CD4-positive, alpha-beta T cell treated with Interleukin-12 subunit alpha and Interleukin-12 subunit beta, for 1 hour (primary cell): ENCODE data around the gene TRIM38.

Experiments
- DNase-seq: peaks from one replicate; pipeline ENCODE4 v3.0.0-alpha.2; 2020

TRIM38 gene

DNA sequence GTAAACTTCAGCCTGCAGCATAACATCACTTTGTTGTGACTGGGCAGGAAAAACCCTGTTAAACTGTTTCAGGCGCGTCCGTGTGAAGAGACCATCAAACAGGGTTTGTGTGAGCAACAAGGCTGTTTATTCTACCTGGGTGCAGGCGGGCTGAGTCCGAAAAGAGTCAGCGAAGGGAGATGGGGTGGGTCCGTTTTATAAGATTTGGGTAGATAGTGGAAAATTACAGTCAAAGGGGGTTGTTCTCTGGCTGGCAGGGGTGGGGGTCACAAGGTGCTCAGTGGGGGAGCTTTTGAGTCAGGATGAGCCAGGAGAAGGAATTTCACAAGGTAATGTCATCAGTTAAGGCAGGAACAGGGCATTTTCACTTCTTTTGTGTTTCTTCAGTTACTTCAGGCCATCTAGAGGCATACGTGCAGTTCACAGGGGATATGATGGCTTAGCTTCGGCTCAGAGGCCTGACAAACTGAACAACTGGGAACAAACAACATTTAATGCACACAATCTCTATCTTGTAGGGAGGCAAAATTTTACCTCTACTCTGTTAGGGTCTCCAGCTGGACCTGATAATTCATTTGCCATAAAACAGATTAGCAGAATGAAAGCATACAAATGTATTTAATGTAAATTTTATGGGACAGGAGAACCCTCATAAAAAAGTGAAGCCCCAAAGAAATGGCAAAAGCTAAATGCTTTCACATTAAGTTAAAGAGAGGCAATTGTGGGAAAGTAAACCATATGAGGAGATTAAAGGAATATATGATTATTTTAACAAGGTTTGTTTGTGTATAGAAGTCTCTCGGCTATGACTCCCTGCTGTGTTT, 66.4 kb downstream of the TRIM38 start:
- DNase-seq, result no peak

DNA sequence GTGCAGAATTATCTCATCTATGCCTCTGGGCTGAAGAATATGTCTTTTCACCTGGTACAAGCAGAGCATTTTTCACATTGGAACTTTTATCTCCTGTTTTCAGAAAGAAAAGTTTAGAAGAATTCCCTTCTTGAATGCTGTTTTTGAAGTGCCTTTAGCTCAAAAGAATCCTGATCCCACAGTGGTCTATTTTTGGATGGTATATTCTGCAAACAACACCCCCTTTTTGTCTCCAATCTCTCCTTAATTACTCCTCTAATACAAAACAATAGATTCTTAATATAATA, 66.9 kb downstream of the TRIM38 start:
- DNase-seq, result no peak

DNA sequence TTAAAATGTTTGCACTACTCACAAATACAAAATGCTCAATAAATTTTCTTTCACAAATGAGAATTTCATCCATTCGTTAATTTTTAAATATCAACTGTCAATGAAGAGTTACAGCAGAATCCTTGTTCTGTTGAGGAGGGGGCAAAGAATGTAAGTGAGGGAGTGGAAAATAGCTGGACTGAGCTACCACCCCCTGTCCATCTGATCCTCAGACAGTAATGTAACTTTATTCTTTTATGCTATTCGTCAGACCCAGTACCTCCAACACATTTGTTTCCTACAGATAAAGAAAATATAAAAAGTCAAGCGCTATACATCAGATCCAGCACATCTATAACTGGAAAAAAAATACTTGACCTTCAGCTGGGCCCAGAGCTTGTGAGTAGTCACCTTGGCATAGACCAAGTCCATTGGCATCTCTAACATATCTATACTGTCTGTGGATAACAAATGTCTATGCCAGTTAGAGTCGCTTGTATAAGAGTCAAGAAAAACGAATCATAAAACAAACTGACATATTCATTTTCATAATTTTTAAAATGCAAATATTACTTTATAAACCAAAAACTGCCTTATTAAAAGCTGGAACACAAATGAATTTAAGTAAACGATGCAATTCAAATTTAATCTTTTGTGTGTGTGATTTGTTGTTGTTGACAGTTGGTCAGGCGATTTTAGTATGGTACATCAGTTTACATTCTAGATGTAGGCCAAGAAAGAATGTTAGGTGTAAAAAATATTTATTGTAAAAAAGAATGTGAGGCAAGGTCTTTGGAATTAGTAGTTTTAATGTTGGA, 67.5 kb downstream of the TRIM38 start:
- DNase-seq, result no peak

DNA sequence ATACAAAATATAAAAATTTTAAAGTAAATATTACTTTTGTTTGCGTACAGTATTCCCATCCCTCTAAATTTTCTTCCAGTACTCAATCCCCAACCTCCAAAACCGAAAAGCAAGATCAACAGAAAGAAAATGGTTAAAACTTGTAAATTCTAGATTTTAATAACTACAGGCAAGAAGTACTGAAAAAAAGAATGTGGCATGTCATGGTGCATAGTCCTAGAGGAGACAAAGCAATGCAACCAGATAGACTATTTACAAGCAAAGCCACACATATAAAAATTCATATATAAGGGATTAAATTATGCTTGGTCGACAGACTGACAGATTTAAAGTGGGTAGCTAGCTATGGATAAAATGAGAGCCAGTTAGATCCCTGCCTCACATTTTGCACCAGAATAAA, 68.1 kb downstream of the TRIM38 start:
- DNase-seq, result no peak

DNA sequence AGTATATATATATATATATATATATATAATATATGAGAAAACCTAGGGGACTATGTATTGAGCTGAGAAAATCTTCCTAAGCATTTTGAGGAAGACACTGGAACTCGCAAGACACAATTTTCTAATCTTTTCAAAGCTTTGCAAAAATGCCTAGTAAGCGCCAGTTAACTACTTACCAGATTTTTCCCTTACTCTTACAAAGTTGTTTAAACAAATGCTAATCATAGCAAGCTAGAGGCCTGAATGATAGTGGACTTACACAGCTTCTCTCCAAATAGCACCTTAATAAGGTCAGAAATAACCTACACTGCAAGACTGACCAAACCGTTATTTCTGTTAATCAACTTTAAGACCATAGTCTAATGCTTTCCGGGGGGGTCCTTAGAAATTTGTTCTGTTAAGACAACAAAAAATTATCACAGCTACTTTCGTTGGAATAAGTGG, 68.6 kb downstream of the TRIM38 start:
- DNase-seq, result no peak

DNA sequence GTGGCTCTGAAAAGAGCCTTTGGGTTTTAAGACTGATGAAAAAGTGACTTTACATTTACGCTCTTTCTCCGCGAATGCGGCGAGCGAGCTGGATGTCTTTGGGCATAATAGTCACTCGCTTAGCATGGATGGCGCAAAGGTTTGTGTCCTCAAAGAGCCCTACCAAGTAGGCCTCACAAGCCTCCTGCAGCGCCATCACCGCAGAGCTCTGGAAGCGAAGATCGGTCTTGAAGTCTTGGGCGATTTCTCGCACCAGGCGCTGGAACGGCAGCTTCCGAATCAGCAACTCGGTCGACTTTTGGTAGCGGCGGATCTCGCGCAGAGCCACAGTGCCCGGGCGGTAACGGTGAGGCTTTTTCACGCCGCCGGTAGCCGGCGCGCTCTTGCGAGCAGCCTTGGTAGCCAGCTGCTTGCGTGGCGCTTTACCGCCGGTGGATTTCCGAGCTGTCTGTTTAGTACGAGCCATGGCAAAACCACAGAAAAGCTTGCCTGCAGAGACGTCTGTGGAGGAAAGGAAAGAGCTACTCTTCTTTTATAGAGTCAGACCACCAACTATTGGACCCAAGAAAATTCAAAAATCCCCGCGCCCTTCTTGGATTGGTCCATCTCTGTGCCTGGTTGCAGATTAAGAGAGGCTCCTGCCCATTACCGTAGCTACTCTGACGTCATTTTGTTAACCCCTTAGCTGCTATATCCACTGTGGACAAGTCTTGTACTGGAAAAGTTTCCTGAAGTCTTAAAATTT, 69.2 kb downstream of the TRIM38 start:
- peak; percentile 93 for DNase-seq

DNA sequence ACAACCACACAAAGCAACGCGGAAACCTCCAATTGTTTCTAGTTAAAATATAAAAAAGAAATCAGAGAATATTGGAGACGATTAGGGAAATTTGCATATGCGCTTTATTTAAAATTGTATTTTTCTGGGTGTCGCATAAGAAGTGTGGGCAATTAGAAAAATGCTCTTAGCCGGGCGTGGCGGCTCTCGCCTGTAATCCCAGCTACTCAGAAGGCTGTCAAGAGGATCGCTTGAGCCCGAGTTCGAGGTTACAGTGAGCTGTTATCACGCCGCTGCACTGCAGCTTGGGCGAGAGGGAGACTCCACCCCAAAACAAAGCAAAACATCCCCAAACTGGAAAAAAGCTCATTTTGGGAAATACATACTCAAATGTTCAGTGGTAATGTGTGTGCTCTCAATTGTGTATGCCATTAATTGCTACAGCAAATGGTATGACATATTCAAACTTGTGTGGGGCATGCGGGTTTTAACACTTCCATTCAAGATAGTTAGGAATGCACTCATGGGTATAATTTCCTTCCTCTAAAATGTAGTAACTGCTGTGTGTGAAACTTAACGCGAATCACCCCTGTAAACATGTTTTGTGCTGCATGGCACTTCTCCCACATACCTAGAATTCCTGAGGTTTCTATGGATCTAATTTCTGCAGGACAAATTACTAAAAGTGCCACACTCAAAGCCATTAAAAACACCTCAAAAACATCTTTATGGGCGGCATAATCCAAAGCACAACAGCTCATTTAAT, 69.9 kb downstream of the TRIM38 start:
- DNase-seq, result peak; percentile 25

DNA sequence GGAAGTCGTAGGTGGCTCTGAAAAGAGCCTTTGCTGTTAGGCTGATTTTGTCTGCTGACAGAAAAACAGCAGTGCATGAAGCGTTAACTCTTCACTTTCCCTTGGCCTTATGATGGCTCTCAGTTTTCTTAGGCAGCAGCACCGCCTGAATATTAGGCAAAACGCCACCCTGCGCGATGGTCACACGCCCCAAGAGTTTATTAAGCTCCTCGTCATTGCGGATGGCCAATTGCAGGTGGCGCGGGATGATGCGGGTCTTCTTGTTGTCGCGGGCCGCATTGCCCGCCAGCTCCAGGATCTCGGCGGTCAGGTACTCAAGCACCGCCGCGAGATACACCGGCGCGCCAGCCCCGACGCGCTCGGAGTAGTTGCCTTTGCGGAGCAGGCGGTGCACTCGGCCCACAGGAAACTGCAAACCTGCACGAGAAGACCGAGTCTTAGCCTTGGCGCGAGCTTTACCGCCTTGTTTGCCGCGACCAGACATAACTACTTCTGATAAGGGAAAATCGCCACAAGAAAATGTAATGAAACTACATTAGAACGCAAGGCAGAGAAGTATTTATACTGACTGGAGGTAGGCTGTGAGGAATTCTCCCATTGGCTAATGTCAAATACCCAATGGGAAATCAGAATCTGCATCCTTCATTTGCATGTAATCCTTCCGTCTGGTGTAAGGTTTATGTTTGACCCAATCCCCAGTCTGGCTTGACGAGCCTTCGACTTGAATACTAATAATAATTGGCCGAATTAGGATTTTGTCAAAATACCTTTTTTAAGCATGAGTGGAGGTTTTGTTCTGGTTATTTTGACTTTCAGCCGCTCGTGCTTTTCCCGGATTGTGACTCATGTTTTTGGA, 70.7 kb downstream of the TRIM38 start:
- peak; percentile 90 for DNase-seq

DNA sequence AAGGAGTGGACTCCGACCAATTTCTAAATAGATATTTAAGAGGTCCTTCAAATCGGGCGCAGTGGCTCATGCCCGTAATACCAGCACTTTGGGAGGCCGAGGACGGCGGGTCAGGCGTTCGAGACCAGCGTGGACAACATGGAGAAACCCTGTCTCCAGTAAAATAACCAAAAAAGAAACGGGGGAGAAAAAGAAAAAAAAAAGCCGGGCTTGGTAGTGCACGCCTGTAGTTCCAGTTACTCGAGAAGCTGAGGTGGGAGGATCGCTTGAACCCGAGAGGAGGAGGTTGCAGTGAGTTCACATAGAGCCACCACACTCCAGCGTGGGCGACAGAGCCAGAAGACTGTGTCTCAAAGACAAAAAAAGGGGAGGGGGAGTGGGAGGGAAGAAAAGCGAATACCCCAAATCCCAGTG, 71.3 kb downstream of the TRIM38 start:
- peak; percentile 25 for DNase-seq

DNA sequence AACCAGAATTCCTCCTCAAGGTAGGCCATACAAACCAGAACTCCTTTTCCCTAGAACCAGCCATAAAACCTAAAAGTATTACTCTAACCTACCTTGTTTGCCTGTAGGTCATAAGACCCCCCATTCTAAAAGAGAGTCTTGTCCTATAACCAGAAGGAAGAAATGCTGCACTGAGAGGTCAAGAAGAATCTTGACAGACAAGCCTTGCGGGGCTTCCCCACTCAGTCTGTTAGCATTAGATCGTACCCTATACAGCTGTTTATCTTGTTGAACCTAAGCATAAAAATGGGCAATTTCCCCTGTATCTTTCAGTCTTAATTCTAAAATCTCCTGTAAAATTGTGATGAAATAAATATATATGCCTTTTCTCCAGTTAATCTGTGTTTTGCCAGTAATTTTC, 72.3 kb downstream of the TRIM38 start:
- DNase-seq, result no peak
